Calu3 (cell line): ENCODE results near the gene TCF12. TPM values are rescaled to one million over a fixed set of nuclear protein-coding genes. Genes with fewer than 3 reads are reported as not detected.

ENCODE experiments used
- BruUV-seq: library from RNA; stranded (reverse); fragments of 400-500 nt; replicated peaks from 2 replicates; lab custom pipeline; 2021; lab: Mats Ljungman, UMichigan
- CTCF ChIA-PET: fragments of 300-600 bp; sonication (Branson Sonifier 250); formaldehyde crosslinking; loops from one replicate; lab custom pipeline; 2022; ENCODE audit warnings: antibody characterized with exemption; lab: Charles Lee
- DNase-seq: peaks from one replicate; pipeline ENCODE4 v3.0.0; 2022
- H3K27ac Mint-ChIP-seq: one replicate; pipeline ENCODE4 v1.8.0; 2022; ENCODE audit warnings: mixed read lengths; ENCODE audit not compliant: unreplicated experiment
- H3K27me3 Mint-ChIP-seq: one replicate; pipeline ENCODE4 v1.8.0; 2022; ENCODE audit warnings: mixed read lengths; ENCODE audit not compliant: unreplicated experiment
- H3K36me3 Mint-ChIP-seq: one replicate; pipeline ENCODE4 v1.8.0; 2022; ENCODE audit warnings: mild to moderate bottlenecking, moderate library complexity, mixed read lengths; ENCODE audit not compliant: insufficient read depth, unreplicated experiment
- H3K4me1 Mint-ChIP-seq: one replicate; pipeline ENCODE4 v1.8.0; 2022; ENCODE audit warnings: mild to moderate bottlenecking, low read depth, mixed read lengths; ENCODE audit not compliant: unreplicated experiment
- H3K4me3 Mint-ChIP-seq: one replicate; pipeline ENCODE4 v1.8.0; 2022; ENCODE audit warnings: mild to moderate bottlenecking, low read depth, moderate library complexity, mixed read lengths; ENCODE audit not compliant: unreplicated experiment
- H3K9me3 Mint-ChIP-seq: one replicate; pipeline ENCODE4 v1.8.0; 2022; ENCODE audit warnings: low read depth, mixed read lengths; ENCODE audit not compliant: unreplicated experiment
- intact Hi-C: fragments of 100-400 bp; cut with micrococcal nuclease; formaldehyde crosslinking; loops from one replicate; pipeline ENCODE4 v1.10.0; 2022; ENCODE audit not compliant: unreplicated experiment
- total RNA-seq: library from RNA; stranded (reverse); gene quantifications from 2 replicates; pipeline ENCODE4 v1.2.3, GENCODE V29; 2022
- TF ChIP-seq, protein P1 (sequence below): fragments of 200-600 bp; IDR thresholded peaks from one replicate; pipeline ENCODE4 v1.8.0; 2022; ENCODE audit warnings: antibody characterized with exemption; ENCODE audit not compliant: unreplicated experiment

The TCF12 gene
- total RNA-seq, 1 experiment from 2014 or later = 127 TPM

DNA sequence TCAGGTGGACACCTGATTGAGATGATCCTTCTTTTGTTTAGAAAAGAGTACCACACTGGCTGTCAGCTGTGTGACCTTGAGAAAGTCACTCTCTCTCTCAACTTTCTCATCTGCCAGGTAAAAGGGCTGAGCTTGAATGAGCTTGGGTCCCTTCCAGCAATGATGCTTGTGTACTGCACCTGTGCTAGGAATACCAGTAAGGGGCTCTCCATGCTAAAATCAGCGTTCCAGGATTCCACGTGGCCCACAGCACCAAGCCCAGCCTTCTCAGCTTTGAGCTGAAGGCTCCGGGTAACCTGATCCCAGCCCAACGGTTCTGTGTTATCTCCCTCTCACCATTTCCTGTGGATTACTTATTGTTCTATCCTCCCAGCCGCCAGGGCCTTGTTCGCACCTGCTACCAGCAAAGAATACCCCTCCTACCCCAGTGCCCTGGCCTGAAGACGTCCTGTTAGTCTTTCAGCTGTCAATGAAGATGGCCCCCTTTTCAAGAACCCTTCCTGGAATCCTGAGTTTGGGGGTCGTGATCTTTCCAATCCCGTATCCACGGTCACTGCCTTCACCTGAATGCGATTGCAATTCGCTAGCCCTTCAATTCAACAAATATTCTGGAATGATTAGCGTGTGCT is 403.6 kb downstream of the TCF12 start:
- no peak overlapping the region for H3K4me3 Mint-ChIP-seq
- H3K36me3 Mint-ChIP-seq = peaks cover 4% of the 10 kb centered on the region
- BruUV-seq = no TSS peak
- intact Hi-C loops = no loop called here
- peaks cover under 1% of the 10 kb centered on the region for H3K27me3 Mint-ChIP-seq
- TF ChIP-seq, protein P1, sequence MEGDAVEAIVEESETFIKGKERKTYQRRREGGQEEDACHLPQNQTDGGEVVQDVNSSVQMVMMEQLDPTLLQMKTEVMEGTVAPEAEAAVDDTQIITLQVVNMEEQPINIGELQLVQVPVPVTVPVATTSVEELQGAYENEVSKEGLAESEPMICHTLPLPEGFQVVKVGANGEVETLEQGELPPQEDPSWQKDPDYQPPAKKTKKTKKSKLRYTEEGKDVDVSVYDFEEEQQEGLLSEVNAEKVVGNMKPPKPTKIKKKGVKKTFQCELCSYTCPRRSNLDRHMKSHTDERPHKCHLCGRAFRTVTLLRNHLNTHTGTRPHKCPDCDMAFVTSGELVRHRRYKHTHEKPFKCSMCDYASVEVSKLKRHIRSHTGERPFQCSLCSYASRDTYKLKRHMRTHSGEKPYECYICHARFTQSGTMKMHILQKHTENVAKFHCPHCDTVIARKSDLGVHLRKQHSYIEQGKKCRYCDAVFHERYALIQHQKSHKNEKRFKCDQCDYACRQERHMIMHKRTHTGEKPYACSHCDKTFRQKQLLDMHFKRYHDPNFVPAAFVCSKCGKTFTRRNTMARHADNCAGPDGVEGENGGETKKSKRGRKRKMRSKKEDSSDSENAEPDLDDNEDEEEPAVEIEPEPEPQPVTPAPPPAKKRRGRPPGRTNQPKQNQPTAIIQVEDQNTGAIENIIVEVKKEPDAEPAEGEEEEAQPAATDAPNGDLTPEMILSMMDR = no peak
- H3K4me1 Mint-ChIP-seq = peaks cover 8% of the 10 kb centered on the region
- no peaks in the 10 kb centered on the region for H3K9me3 Mint-ChIP-seq
- CTCF ChIA-PET = no interaction called here
- no peak for DNase-seq
- no peak overlapping the region for H3K27ac Mint-ChIP-seq

DNA sequence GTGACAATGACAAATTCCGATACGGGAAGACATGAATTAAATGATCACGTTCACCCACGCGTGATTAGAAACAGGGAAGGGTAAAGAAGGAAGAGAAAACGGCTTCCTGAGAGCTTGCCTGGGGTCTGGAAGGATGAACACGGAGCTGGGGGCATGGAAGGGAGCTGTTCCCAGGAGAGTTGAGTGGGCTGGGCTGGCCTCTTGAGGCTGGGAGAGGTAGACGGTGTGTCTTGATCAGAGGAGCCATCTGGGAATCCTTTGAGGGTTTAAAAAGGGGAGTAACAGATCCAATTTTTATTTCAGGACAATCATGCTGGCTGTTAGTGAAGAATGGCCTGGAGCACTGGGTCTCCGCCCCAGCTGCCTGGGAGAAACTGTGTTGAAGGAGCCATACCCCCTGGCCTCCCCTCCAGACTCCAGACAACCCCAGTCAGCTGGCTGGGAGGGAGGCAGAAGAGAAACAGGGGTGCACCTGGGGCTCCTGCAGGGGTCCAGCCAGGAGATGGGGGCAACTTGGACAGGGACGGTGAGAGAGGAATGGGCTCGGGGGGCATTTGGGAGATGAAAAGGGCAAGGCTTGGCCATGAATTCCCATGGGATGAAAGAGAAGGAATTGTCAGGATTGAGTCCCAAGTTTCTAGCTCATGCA is 404.3 kb downstream of the TCF12 start:
- CTCF ChIA-PET = no interaction called here
- Mint-ChIP-seq H3K4me1 (peaks cover 8% of the 10 kb centered on the region), H3K9me3 (no peaks in the 10 kb centered on the region), H3K27me3 (peaks cover 7% of the 10 kb centered on the region), H3K36me3 (peaks cover 4% of the 10 kb centered on the region), H3K4me3 (no peak overlapping the region), H3K27ac (no peak overlapping the region)
- DNase-seq = no peak
- TF ChIP-seq, protein P1 = no peak
- intact Hi-C loops = no loop called here
- no TSS peak for BruUV-seq

GRCh38 chr15:57323299-57323805 is 404.9 kb downstream of the TCF12 start:
- Mint-ChIP-seq H3K27ac (no peak overlapping the region), H3K27me3 (peaks cover 14% of the 10 kb centered on the region), H3K9me3 (no peaks in the 10 kb centered on the region), H3K36me3 (peaks cover 4% of the 10 kb centered on the region), H3K4me1 (peaks cover 8% of the 10 kb centered on the region), H3K4me3 (no peak overlapping the region)
- TF ChIP-seq, protein P1 = no peak
- BruUV-seq = no TSS peak
- intact Hi-C loops = no loop called here
- CTCF ChIA-PET = interaction anchor here (0.7 kb wide), 2 partner anchors 210 to 815 kb away, joined by 3 to 4 read pairs; no protein-coding TSS in a partner anchor
- DNase-seq = no peak

DNA sequence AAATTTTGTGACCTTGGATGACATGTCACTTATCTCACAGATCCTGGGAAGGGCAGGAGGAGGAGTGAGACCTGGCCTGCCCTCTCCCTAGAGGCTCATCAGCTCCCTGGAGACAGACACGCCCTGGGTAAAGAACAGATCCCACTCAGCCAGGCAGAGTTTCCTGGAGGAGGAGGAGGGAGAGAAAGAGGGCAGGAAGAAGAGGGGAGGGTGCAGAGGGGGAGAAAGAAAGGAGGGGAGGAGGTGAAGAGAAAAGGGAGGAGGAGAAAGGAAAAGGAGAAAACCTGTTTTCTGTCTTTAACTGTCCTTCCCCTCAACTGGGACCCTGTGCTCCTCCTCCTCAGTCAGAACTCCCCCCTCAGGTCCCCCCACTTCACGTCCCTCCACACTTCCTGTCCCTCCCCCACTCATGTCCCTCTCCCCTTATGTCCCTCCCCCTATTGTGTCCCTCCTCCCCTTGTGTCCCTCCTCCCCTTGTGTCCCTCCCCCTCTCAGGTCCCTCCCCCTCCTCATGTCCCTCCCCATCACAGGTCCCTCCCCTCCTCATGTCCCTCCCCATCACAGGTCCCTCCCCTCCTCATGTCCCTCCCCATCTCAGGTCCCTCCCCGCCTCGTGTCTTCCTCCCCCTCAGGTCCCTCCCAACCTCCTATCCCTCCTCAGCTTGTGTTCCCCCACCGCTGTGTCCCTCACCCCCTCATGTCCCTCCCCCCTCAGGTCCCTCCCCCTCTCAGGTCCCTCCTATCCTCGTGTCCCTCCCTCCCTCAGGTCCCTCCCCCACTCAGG is 405.6 kb downstream of the TCF12 start:
- DNase-seq = no peak
- peaks cover 8% of the 10 kb centered on the region for H3K4me1 Mint-ChIP-seq
- H3K27me3 Mint-ChIP-seq = peaks cover 20% of the 10 kb centered on the region
- CTCF ChIA-PET = interaction anchor here (0.7 kb wide), 2 partner anchors 210 to 816 kb away, joined by 3 to 4 read pairs; no protein-coding TSS in a partner anchor
- intact Hi-C loops = no loop called here
- TF ChIP-seq, protein P1 = no peak
- no peak overlapping the region for H3K4me3 Mint-ChIP-seq
- H3K9me3 Mint-ChIP-seq = no peaks in the 10 kb centered on the region
- no TSS peak for BruUV-seq
- no peak overlapping the region for H3K27ac Mint-ChIP-seq
- peaks cover 4% of the 10 kb centered on the region for H3K36me3 Mint-ChIP-seq
